SK-N-SH (cell line): ENCODE results near the gene ANO4. TPM values are rescaled to one million over a fixed set of nuclear protein-coding genes. Genes with fewer than 3 reads are reported as not detected.

Experiments used
- CTCF ChIA-PET: fragments of 300-600, 350-600 bp; formaldehyde crosslinking; extraction: SDS; loops from one replicate; lab custom pipeline; 2021; lab: Yijun Ruan, JAX
- POLR2A ChIA-PET: fragments of 350-600 bp; sonication (Branson Sonifier 250); formaldehyde crosslinking; extraction: SDS; loops from one replicate; lab custom pipeline; 2020; ENCODE audit warnings: antibody characterized with exemption, inconsistent platforms; lab: Yijun Ruan, JAX
- DNase-seq: peaks from one replicate; pipeline ENCODE4 v3.0.0; 2012
- H2AFZ ChIP-seq: fragments of 200-600 bp; sonication (generic); 2 replicates; pipeline ENCODE4 v1.8.1; 2016; ENCODE audit warnings: antibody characterized with exemption, mild to moderate bottlenecking, low read depth
- H3F3A ChIP-seq: fragments of 200-600 bp; sonication (generic); replicated peaks from 2 replicates; pipeline ENCODE3; 2016; ENCODE audit warnings: antibody characterized with exemption, mild to moderate bottlenecking; ENCODE audit not compliant: insufficient read depth
- H3K27ac ChIP-seq, 2 experiments: fragments of 200-500 bp in 1 of 2; fragments of 200-600 bp in 1 of 2; sonication (Bioruptor generic) in 1 of 2; sonication (generic), shearing (Covaris generic) in 1 of 2; 2 replicates each; pipeline versions ENCODE4 v1.5.1 to v1.6.1; 2014 to 2016; ENCODE audit warnings: low read depth in 2 of 2, inconsistent platforms in 1 of 2, low read length in 1 of 2, mild to moderate bottlenecking in 1 of 2, mixed read lengths in 1 of 2
- H3K27me3 ChIP-seq: fragments of 200-600 bp; sonication (generic), shearing (Covaris generic); 2 replicates; pipeline ENCODE4 v1.6.1; 2016; ENCODE audit warnings: mixed run types; ENCODE audit not compliant: insufficient read depth
- H3K36me3 ChIP-seq, 2 experiments: fragments of 200-500 bp in 1 of 2; fragments of 200-600 bp in 1 of 2; sonication (Bioruptor generic) in 1 of 2; sonication (generic) in 1 of 2; replicated peaks in 1 of 2; 2 replicates each; pipeline versions ENCODE3 to v1.5.1; 2014 to 2016; ENCODE audit warnings: low read length in 1 of 2, mild to moderate bottlenecking in 1 of 2; ENCODE audit not compliant: insufficient read depth in 2 of 2, control insufficient read depth in 1 of 2
- H3K4me1 ChIP-seq, 2 experiments: fragments of 200-500 bp in 1 of 2; fragments of 200-600 bp in 1 of 2; sonication (Bioruptor generic) in 1 of 2; sonication (generic), shearing (Covaris generic) in 1 of 2; 2 replicates each; pipeline versions ENCODE4 v1.5.1 to v1.6.1; 2014 to 2016; ENCODE audit warnings: low read depth in 1 of 2, low read length in 1 of 2, mixed run types in 1 of 2; ENCODE audit not compliant: insufficient read depth in 2 of 2, control insufficient read depth in 1 of 2
- H3K4me2 ChIP-seq: fragments of 200-600 bp; sonication (generic), shearing (Covaris generic); 2 replicates; pipeline ENCODE4 v1.6.1; 2017; ENCODE audit warnings: mixed run types
- H3K4me3 ChIP-seq, 2 experiments: fragments of 200-500 bp in 1 of 2; fragments of 200-600 bp in 1 of 2; sonication (Bioruptor generic) in 1 of 2; sonication (generic), shearing (Covaris generic) in 1 of 2; 2 replicates each; pipeline versions ENCODE4 v1.5.1 to v1.8.1; 2014 to 2016; ENCODE audit warnings: low read depth in 2 of 2, inconsistent platforms in 1 of 2, low read length in 1 of 2, mild to moderate bottlenecking in 1 of 2, mixed read lengths in 1 of 2, moderate library complexity in 1 of 2
- H3K79me2 ChIP-seq: fragments of 200-600 bp; sonication (generic); 2 replicates; pipeline ENCODE4 v1.8.1; 2017; ENCODE audit warnings: mild to moderate bottlenecking; ENCODE audit not compliant: insufficient read depth
- H3K9ac ChIP-seq: fragments of 200-600 bp; sonication (generic); 2 replicates; pipeline ENCODE4 v1.6.1; 2017; ENCODE audit warnings: mixed run types
- H3K9me2 ChIP-seq: fragments of 200-600 bp; sonication (generic); 2 replicates; pipeline ENCODE4 v1.6.1; 2017; ENCODE audit warnings: mixed run types
- H3K9me3 ChIP-seq: fragments of 200-600 bp; sonication (generic); 2 replicates; pipeline ENCODE4 v1.6.1; 2017; ENCODE audit warnings: mixed run types, mild to moderate bottlenecking, moderate library complexity
- H4K20me1 ChIP-seq: fragments of 200-600 bp; sonication (generic); 2 replicates; pipeline ENCODE4 v1.6.1; 2017; ENCODE audit warnings: mild to moderate bottlenecking, mixed run types; ENCODE audit not compliant: insufficient read depth
- CHD2 ChIP-seq: fragments of 150-350 bp; IDR thresholded peaks from 2 replicates; pipeline ENCODE4 v1.6.1; 2018; ENCODE audit warnings: low read length; ENCODE audit not compliant: partially characterized antibody
- EZH2phosphoT487 ChIP-seq: fragments of 200-600 bp; sonication (generic); IDR thresholded peaks from 2 replicates; pipeline ENCODE4 v1.6.1; 2017; ENCODE audit warnings: low read depth, mixed run types, mild to moderate bottlenecking, antibody characterized with exemption, moderate library complexity, borderline replicate concordance
- FOXJ3 ChIP-seq: sonication (generic); formaldehyde crosslinking; IDR thresholded peaks from 2 replicates; pipeline ENCODE4 v1.5.1; 2020; ENCODE audit warnings: mild to moderate bottlenecking, missing genetic modification reagents
- GABPA ChIP-seq: IDR thresholded peaks from 2 replicates; pipeline ENCODE4 v1.4.0; 2012; ENCODE audit warnings: low read depth, mild to moderate bottlenecking
- IRF3 ChIP-seq: fragments of 150-350 bp; IDR thresholded peaks from 2 replicates; pipeline ENCODE4 v1.6.1; 2016; ENCODE audit warnings: mild to moderate bottlenecking, low read depth, low read length
- RXRA ChIP-seq: IDR thresholded peaks from 2 replicates; pipeline ENCODE4 v1.4.0; 2012; ENCODE audit warnings: low read depth, mild to moderate bottlenecking, borderline replicate concordance
- SIN3A ChIP-seq: IDR thresholded peaks from 2 replicates; pipeline ENCODE4 v1.6.1; 2012; ENCODE audit warnings: low read depth, mild to moderate bottlenecking, low read length, moderate library complexity, borderline replicate concordance
- SMC3 ChIP-seq: IDR thresholded peaks from 2 replicates; pipeline ENCODE4 v1.6.1; 2012; ENCODE audit warnings: low read depth, low read length, improper control_type of control experiment
- TCF12 ChIP-seq: IDR thresholded peaks from 2 replicates; pipeline ENCODE4 v1.4.0; 2012
- TEAD4 ChIP-seq: IDR thresholded peaks from 2 replicates; pipeline ENCODE4 v1.4.0; 2012; ENCODE audit warnings: mild to moderate bottlenecking, borderline replicate concordance; ENCODE audit not compliant: insufficient read depth
- YY1 ChIP-seq: IDR thresholded peaks from 2 replicates; pipeline ENCODE4 v1.4.0; 2012; ENCODE audit warnings: low read depth, mild to moderate bottlenecking
- WGBS: methylation state at CpG from one replicate; pipeline ENCODE4 v1.1.6; 2017; ENCODE audit warnings: low lambda C conversion rate; 5-methylcytosine and 5-hydroxymethylcytosine counted together
- polyA plus RNA-seq, 3 experiments: library from polyadenylated mRNA; depleted of rRNA; stranded (reverse); fragments of >200 nt; gene quantifications; 2 replicates each; pipeline ENCODE4 v1.2.3, GENCODE V29; 2012
- TF ChIP-seq, protein P1 (sequence below): IDR thresholded peaks from 2 replicates; pipeline ENCODE4 v1.4.0; 2012; ENCODE audit warnings: low read depth, borderline replicate concordance

The ANO4 gene
- polyA plus RNA-seq, 1 of the 3 experiments (the other 2 are of a cell fraction), result 9.4 TPM

DNA sequence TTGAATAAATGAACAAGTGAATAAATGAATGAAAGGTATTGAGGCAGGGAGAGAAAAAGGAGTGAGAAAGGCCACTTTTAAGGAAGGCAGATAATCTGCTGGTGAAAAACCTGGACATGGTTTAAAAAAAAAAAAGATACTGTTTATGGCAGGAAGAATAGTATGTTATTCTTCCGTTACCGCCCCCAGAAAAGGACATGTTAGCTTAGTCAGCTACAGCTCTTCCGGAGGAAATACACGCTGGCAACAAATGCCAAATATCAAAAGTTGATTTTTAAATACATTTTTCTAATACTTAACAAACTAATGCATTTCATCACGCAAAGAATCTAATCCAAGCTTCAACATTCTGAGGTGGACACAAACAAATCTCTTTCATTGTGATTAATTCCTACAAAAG, 372.3 kb downstream of the ANO4 start:
- POLR2A ChIA-PET, result no interaction called here
- Histone ChIP-seq H3F3A (no peaks in the 10 kb centered on the region), H3K9me3 (no peaks in the 10 kb centered on the region)

GRCh38 chr12:101168001-101168400, 373.4 kb downstream of the ANO4 start:
- no peaks in the 10 kb centered on the region for H4K20me1 ChIP-seq
- no peak overlapping the region for H3K9ac ChIP-seq
- no peak overlapping the region for H2AFZ ChIP-seq
- DNase-seq, result no peak
- H3K4me1 ChIP-seq, result no peaks in the 10 kb centered on the region
- no peaks in the 10 kb centered on the region for H3K9me3 ChIP-seq
- H3K36me3 ChIP-seq, result no peaks in the 10 kb centered on the region
- ChIA-PET CTCF (no interaction called here), POLR2A (no interaction called here)
- no peaks in the 10 kb centered on the region; the same call in 1 of the 2 replicates for H3K27me3 ChIP-seq
- TF ChIP-seq YY1, result no peak
- no peaks in the 10 kb centered on the region for H3F3A ChIP-seq
- WGBS, result 26% methylated on average over 5 of the region's 5 CpGs
- no peaks in the 10 kb centered on the region for H3K79me2 ChIP-seq
- no peak overlapping the region for H3K4me2 ChIP-seq
- H3K4me3 ChIP-seq, result no peak overlapping the region
- no peaks in the 10 kb centered on the region for H3K9me2 ChIP-seq
- no peak overlapping the region for H3K27ac ChIP-seq

More for the DNA sequence above, 372.3 kb downstream of the ANO4 start:
- no peak overlapping the region for H3K4me3 ChIP-seq
- no peaks in the 10 kb centered on the region for H4K20me1 ChIP-seq
- no peaks in the 10 kb centered on the region for H3K9me2 ChIP-seq
- no peak overlapping the region for H3K27ac ChIP-seq
- no peaks in the 10 kb centered on the region; the same call in 1 of the 2 replicates for H3K27me3 ChIP-seq
- DNase-seq, result no peak
- H3K9ac ChIP-seq, result no peak overlapping the region
- CTCF ChIA-PET, result no interaction called here
- WGBS, result 40% methylated on average over 5 of the region's 5 CpGs
- TF ChIP-seq, protein P1, sequence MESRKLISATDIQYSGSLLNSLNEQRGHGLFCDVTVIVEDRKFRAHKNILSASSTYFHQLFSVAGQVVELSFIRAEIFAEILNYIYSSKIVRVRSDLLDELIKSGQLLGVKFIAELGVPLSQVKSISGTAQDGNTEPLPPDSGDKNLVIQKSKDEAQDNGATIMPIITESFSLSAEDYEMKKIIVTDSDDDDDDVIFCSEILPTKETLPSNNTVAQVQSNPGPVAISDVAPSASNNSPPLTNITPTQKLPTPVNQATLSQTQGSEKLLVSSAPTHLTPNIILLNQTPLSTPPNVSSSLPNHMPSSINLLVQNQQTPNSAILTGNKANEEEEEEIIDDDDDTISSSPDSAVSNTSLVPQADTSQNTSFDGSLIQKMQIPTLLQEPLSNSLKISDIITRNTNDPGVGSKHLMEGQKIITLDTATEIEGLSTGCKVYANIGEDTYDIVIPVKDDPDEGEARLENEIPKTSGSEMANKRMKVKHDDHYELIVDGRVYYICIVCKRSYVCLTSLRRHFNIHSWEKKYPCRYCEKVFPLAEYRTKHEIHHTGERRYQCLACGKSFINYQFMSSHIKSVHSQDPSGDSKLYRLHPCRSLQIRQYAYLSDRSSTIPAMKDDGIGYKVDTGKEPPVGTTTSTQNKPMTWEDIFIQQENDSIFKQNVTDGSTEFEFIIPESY, result no peak
- TF ChIP-seq TCF12 (no peak), CHD2 (no peak), GABPA (no peak), FOXJ3 (CRISPR knock-in tag) (no peak), IRF3 (no peak), TEAD4 (no peak), RXRA (no peak), SIN3A (no peak), EZH2phosphoT487 (no peak), SMC3 (no peak)
- no peak overlapping the region for H2AFZ ChIP-seq
- H3K36me3 ChIP-seq, result no peaks in the 10 kb centered on the region
- H3K79me2 ChIP-seq, result no peaks in the 10 kb centered on the region
- H3K4me1 ChIP-seq, result no peaks in the 10 kb centered on the region
- no peak overlapping the region for H3K4me2 ChIP-seq
